Tibial nerve (tissue), 4 donors: ENCODE results near the gene ATP11A.

Source experiments
- CTCF ChIP-seq, 5 experiments: fragments of 200-600 bp in 3 of 5; fragments of 450-650 bp in 2 of 5; sonication (generic) in 3 of 5; IDR thresholded peaks; one replicate each; pipeline ENCODE4 v1.5.1; 2016 to 2019; ENCODE audit warnings: antibody characterized with exemption in 5 of 5, mild to moderate bottlenecking in 3 of 5, moderate library complexity in 2 of 5
- EP300 ChIP-seq, 2 donors: sonication (generic); formaldehyde crosslinking; IDR thresholded peaks; one replicate each; pipeline ENCODE4 v1.6.1; 2017; ENCODE audit warnings: antibody characterized with exemption in 2 of 2, mild to moderate bottlenecking in 1 of 2
- POLR2A ChIP-seq, 2 donors: fragments of 450-650 bp; IDR thresholded peaks; one replicate each; pipeline ENCODE4 v1.6.1; 2017; ENCODE audit warnings: antibody characterized with exemption in 2 of 2, mild to moderate bottlenecking in 2 of 2, moderate library complexity in 2 of 2

- TF ChIP-seq CTCF (IDR thresholded peaks at IDR 0.05) (no peak), EP300 (IDR thresholded peaks at IDR 0.05) (no peak), POLR2A (IDR thresholded peaks at IDR 0.05) (no peak)
Measured at GRCh38 chr13:112870737-112871287, 181.0 kb downstream of the ATP11A start.
